ENCODE results near the gene OBI1.

The OBI1 gene

DNA sequence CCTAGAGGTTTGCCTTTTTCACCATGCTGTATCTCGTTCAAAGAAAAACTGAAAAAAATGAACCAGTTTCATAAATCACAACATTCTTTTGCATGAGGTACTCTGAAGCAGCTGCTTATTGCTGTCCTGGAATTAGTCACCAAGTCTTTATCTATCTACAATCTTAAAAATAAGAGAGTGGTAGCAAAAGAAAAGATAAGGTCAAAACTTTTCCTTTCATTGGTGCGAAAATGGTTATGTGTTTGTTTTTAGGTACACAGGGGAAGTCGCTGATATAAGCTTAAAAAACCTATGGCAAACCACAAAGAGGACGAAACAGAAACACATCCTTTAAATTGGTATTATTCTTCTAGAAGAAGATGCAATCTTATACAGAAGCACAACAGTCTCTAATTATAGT, 20.7 kb downstream of the OBI1 start:
- H3K4me3 ChIP-seq (ENCODE audit: low read length): no peak overlapping the region
- DNase-seq (ENCODE audit: low read depth): no peak
- TF ChIP-seq, protein P1, sequence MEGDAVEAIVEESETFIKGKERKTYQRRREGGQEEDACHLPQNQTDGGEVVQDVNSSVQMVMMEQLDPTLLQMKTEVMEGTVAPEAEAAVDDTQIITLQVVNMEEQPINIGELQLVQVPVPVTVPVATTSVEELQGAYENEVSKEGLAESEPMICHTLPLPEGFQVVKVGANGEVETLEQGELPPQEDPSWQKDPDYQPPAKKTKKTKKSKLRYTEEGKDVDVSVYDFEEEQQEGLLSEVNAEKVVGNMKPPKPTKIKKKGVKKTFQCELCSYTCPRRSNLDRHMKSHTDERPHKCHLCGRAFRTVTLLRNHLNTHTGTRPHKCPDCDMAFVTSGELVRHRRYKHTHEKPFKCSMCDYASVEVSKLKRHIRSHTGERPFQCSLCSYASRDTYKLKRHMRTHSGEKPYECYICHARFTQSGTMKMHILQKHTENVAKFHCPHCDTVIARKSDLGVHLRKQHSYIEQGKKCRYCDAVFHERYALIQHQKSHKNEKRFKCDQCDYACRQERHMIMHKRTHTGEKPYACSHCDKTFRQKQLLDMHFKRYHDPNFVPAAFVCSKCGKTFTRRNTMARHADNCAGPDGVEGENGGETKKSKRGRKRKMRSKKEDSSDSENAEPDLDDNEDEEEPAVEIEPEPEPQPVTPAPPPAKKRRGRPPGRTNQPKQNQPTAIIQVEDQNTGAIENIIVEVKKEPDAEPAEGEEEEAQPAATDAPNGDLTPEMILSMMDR (conservative IDR thresholded peaks at IDR 0.05; ENCODE audit: low read depth, low read length): no peak

DNA sequence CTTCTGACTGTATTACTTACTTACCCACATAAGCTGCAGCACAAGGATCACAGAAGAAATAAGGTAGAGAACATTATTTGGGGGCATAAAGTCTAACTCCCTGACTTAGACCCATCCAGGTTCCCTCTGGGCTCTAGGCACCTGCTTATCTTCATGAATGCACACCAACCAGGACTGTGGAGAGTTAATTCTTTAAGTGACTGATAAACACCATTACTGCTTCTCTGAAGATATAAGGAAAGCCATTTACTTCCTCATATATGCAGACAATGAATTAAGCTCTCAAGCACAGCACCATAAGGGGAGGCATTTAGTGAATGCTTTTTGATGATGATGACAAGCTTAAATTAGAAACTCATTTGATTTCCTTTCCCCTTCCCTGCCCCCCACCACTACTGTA, 22.5 kb downstream of the OBI1 start:
- no peak for DNase-seq (ENCODE audit: low read depth)
- TF ChIP-seq, protein P1 (conservative IDR thresholded peaks at IDR 0.05; ENCODE audit: low read depth, low read length): no peak
- no peak overlapping the region for H3K4me3 ChIP-seq (ENCODE audit: low read length)

DNA sequence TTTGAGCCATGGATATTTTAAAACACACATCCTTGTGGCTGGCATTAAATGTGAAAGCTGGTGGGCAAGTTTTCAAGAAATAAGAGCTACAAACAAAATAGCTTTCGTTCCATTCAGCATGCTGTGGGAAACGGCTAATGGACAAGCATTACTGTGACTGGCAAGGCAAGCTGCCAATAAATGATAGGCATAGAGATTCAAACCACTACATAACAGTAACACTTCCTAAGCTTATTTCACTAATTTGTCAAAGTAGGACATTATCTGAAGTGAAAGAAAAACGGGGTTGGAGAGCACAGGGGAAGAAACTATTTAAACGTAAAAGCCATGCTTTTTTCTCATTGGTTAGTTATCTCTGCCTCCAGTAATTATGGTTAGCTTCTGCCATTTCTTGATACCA, 26.0 kb downstream of the OBI1 start:
- H3K4me3 ChIP-seq (ENCODE audit: low read length): no peak overlapping the region
- TF ChIP-seq, protein P1 (conservative IDR thresholded peaks at IDR 0.05; ENCODE audit: low read depth, low read length): no peak
- DNase-seq (ENCODE audit: low read depth): no peak

DNA sequence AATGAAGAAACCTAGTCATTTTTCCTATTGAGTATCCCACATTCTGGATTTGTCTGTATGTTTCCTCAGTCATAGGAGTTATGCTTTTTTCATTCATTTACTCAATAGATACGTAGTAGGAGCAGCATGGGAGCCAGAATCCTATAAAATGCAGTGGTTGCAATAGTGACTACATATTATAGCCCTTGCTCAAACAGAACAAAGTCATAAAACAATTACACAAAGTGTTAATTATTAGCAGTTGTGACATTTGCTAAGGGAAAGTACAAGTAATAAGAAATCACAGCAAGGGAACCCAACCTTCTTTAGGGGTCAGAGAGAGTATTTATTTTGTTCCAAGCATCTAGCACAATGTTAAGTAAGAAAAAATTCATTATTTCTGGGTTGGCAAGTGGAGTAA, 27.9 kb downstream of the OBI1 start:
- H3K4me3 ChIP-seq (ENCODE audit: low read length): no peak overlapping the region
- no peak for DNase-seq (ENCODE audit: low read depth)
- TF ChIP-seq, protein P1 (conservative IDR thresholded peaks at IDR 0.05; ENCODE audit: low read depth, low read length): no peak

DNA sequence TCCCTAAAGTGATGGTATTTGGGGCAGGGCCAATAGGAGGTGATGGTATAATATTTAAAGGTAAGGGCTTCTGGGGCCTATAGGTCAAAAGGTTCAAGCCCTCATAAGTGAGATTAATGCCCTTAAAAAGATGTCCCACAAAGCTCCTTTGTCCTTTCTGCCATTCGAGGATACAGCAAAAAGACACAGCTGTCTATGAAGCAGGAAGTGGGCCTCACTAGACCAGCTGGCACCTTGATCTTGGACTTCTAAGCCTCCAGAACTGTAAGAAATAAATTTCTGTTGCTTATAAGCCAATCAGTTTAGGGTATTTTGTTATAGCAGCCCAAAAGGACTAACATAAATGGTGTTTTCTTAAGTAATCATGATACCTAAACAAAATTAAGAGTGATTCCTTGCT, 28.4 kb downstream of the OBI1 start:
- no peak overlapping the region for H3K4me3 ChIP-seq (ENCODE audit: low read length)
- no peak for DNase-seq (ENCODE audit: low read depth)
- TF ChIP-seq, protein P1 (conservative IDR thresholded peaks at IDR 0.05; ENCODE audit: low read depth, low read length): no peak

DNA sequence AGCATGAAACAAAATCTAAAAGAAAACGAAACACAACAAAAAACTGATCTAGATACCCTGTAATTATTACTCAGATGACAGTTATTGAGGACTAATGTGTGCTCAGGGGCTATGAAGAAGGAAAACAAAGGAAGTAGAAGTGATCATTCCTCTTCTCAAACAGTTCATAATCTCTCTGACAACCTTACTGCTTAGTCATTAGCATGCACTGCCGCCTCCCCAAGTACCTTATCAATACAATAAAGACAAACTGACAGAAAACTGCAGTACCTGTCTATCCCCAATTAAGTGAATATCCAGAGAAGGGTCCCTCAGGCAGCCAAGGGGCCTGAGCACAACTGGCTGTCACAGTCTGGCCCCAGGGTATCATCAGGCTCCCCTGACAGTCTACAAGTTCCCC, 33.6 kb downstream of the OBI1 start:
- DNase-seq (ENCODE audit: low read depth): no peak
- TF ChIP-seq, protein P1 (conservative IDR thresholded peaks at IDR 0.05; ENCODE audit: low read depth, low read length): no peak
- H3K4me3 ChIP-seq (ENCODE audit: low read length): no peak overlapping the region

DNA sequence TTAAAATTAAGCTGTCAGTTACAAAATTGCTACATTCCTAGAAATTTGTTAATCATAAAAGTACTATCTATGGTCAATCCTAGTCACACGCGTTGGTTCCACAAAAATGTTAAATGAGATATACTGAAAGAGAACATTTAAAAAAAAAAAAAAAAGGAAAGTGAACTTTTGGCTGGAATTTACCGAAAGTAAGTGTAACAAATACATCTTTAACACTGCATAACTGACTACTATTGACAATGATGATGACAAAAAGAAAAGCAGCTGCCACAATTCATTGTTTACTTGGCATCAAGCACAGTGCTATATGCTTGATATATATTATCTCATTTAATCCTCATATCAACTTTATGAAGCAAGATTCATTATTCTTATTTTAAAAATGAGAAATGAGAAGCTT, 35.8 kb downstream of the OBI1 start:
- H3K4me3 ChIP-seq (ENCODE audit: low read length): no peak overlapping the region
- TF ChIP-seq, protein P1 (conservative IDR thresholded peaks at IDR 0.05; ENCODE audit: low read depth, low read length): no peak
- no peak for DNase-seq (ENCODE audit: low read depth)

Data from retinal pigment epithelial cell (primary cell).